Activated CD8-positive, alpha-beta memory T cell treated with anti-CD3 and anti-CD28 coated beads, Interleukin-2, amount 50 U/mL, for 4 hours (primary cell): ENCODE data around the gene FAT1.
A peak's percentile ranks its signal among the peaks of the same experiment; 100 is the strongest.

Experiments
- DNase-seq: peaks from one replicate; pipeline ENCODE4 v3.0.0-alpha.2; 2020

FAT1 gene

GRCh38 chr4:186604124-186604807 lies 119.4 kb downstream of the FAT1 start:
- no peak for DNase-seq

GRCh38 chr4:186602978-186603377 lies 120.7 kb downstream of the FAT1 start:
- no peak for DNase-seq

- DNase-seq: no peak
Measured at GRCh38 chr4:186599483-186599882, 124.2 kb downstream of the FAT1 start.

- DNase-seq: no peak
Measured at GRCh38 chr4:186598686-186599085, 125.0 kb downstream of the FAT1 start.

- no peak for DNase-seq
Measured at GRCh38 chr4:186596850-186597390, 126.7 kb downstream of the FAT1 start.

GRCh38 chr4:186596346-186596745 lies 127.3 kb downstream of the FAT1 start:
- no peak for DNase-seq

GRCh38 chr4:186593587-186593973 lies 130.1 kb downstream of the FAT1 start:
- DNase-seq: no peak

GRCh38 chr4:186592966-186593586 lies 130.6 kb downstream of the FAT1 start:
- no peak for DNase-seq

- DNase-seq: no peak
Measured at GRCh38 chr4:186592445-186592844, 131.2 kb downstream of the FAT1 start.

- no peak for DNase-seq
Measured at GRCh38 chr4:186591651-186592050, 132.0 kb downstream of the FAT1 start.

GRCh38 chr4:186588503-186588902 lies 135.2 kb downstream of the FAT1 start:
- DNase-seq: no peak

- peak; percentile 58 for DNase-seq
Measured at GRCh38 chr4:186587416-186588018, 136.1 kb downstream of the FAT1 start.

- DNase-seq: no peak
Measured at GRCh38 chr4:186586205-186586604, 137.5 kb downstream of the FAT1 start.

- DNase-seq: no peak
Measured at GRCh38 chr4:186584912-186585311, 138.7 kb downstream of the FAT1 start.

- DNase-seq: no peak
Measured at GRCh38 chr4:186581421-186581820, 142.2 kb downstream of the FAT1 start.

- DNase-seq: no peak
Measured at GRCh38 chr4:186580669-186581068, 143.0 kb downstream of the FAT1 start.

GRCh38 chr4:186570193-186570996 lies 153.3 kb downstream of the FAT1 start:
- no peak for DNase-seq

- DNase-seq: no peak
Measured at GRCh38 chr4:186569533-186570192, 154.0 kb downstream of the FAT1 start.

GRCh38 chr4:186566068-186566467 lies 157.6 kb downstream of the FAT1 start:
- no peak for DNase-seq

- DNase-seq: no peak
Measured at GRCh38 chr4:186563761-186564160, 159.9 kb downstream of the FAT1 start.

- no peak for DNase-seq
Measured at GRCh38 chr4:186561748-186562147, 161.9 kb downstream of the FAT1 start.

- DNase-seq: no peak
Measured at GRCh38 chr4:186560647-186561046, 163.0 kb downstream of the FAT1 start.

- DNase-seq: no peak
Measured at GRCh38 chr4:186557486-186557885, 166.2 kb downstream of the FAT1 start.
